HEK293 (cell line): ENCODE data around the gene ATP8B4.

Experiments
- CTCF ChIP-seq: fragments of 450-650 bp; formaldehyde crosslinking; IDR thresholded peaks from 2 replicates; pipeline ENCODE4 v1.5.1; 2016; ENCODE audit warnings: missing biosample characterization, missing genetic modification characterization
- HOXC10 ChIP-seq: sonication (generic); formaldehyde crosslinking; IDR thresholded peaks from 2 replicates; pipeline ENCODE4 v1.8.1; 2023; ENCODE audit warnings: mild to moderate bottlenecking, missing genetic modification reagents
- ZBTB1 ChIP-seq: fragments of 450-650 bp; formaldehyde crosslinking; IDR thresholded peaks from 2 replicates; pipeline ENCODE4 v1.5.1; 2016; ENCODE audit warnings: missing biosample characterization, missing genetic modification characterization
- ZNF362 ChIP-seq: fragments of 450-650 bp; formaldehyde crosslinking; IDR thresholded peaks from 2 replicates; pipeline ENCODE4 v1.5.1; 2016; ENCODE audit warnings: missing biosample characterization, missing genetic modification characterization

- TF ChIP-seq ZNF362 (tag by site-specific recombination): no peak
- no peak for TF ChIP-seq ZBTB1 (tag by site-specific recombination)
- TF ChIP-seq CTCF (tag by site-specific recombination): no peak
- no peak for TF ChIP-seq HOXC10 (CRISPR knock-in tag)
Observed at GRCh38 chr15:50066202-50066601, 52.8 kb downstream of the ATP8B4 start.
